NCI-H2107 (cell line): Measurements from ENCODE around the gene NPTN.

Experiments
- DNase-seq: peaks from one replicate; lab custom pipeline; 2025; lab: John Stamatoyannopoulos, UW

NPTN gene

GRCh38 chr15:73631915-73632669, 1.1 kb downstream of the NPTN start:
- no peak for DNase-seq

- DNase-seq, result no peak
Observed at GRCh38 chr15:73630921-73631362, 2.2 kb downstream of the NPTN start.

- no peak for DNase-seq
Observed at GRCh38 chr15:73629798-73630429, 3.3 kb downstream of the NPTN start.

GRCh38 chr15:73628976-73629797, 4.0 kb downstream of the NPTN start:
- DNase-seq, result no peak

- DNase-seq, result no peak
Observed at GRCh38 chr15:73628102-73628501, 5.1 kb downstream of the NPTN start.

- no peak for DNase-seq
Observed at GRCh38 chr15:73626072-73626471, 7.1 kb downstream of the NPTN start.

- DNase-seq, result no peak
Observed at GRCh38 chr15:73624530-73624929, 8.7 kb downstream of the NPTN start.

- DNase-seq, result no peak
Observed at GRCh38 chr15:73621286-73621826, 11.8 kb downstream of the NPTN start.

- DNase-seq, result no peak
Observed at GRCh38 chr15:73620078-73620477, 13.1 kb downstream of the NPTN start.

- DNase-seq, result no peak
Observed at GRCh38 chr15:73617913-73618312, 15.3 kb downstream of the NPTN start.

GRCh38 chr15:73617301-73617831, 15.8 kb downstream of the NPTN start:
- no peak for DNase-seq

- no peak for DNase-seq
Observed at GRCh38 chr15:73608941-73609340, 24.2 kb downstream of the NPTN start.

GRCh38 chr15:73608475-73608874, 24.7 kb downstream of the NPTN start:
- DNase-seq, result no peak

- no peak for DNase-seq
Observed at GRCh38 chr15:73607843-73608242, 25.3 kb downstream of the NPTN start.

- no peak for DNase-seq
Observed at GRCh38 chr15:73607405-73607804, 25.8 kb downstream of the NPTN start.

GRCh38 chr15:73605759-73606436, 27.3 kb downstream of the NPTN start:
- no peak for DNase-seq

GRCh38 chr15:73604477-73604876, 28.7 kb downstream of the NPTN start:
- no peak for DNase-seq

- DNase-seq, result no peak
Observed at GRCh38 chr15:73602992-73603391, 30.2 kb downstream of the NPTN start.

- DNase-seq, result no peak
Observed at GRCh38 chr15:73602446-73602843, 30.7 kb downstream of the NPTN start.

GRCh38 chr15:73601451-73602445, 31.4 kb downstream of the NPTN start:
- no peak for DNase-seq
